Measurements from ENCODE around the gene PTGIS.

DNA sequence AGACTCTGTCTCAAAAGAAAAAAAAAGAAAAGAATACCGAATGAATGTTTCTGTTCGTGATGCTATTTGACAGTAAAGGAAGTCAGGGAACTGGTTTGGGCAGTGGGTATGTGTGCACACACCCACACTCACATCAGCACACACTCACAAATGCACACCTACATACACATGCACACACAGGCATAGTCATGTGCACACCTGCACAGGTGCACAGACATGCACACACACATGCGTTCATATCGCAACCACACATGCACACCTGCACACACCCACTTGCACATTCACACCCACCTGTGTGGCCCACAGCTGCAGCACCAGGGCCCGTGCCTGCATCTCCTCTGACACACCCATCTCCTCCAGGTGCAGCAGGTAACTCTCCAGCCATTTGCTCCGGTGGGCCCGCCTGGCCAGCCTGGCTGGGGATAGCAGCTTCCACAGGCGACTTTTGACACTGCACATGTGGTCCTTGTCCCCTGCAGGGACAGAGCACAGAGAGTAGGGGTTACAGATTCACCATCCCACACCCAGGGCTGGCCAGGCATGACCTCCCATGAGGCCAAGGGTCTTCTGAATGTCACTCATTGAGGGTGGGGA lies 44.1 kb downstream of the PTGIS start:
- TF ChIP-seq, protein P1, sequence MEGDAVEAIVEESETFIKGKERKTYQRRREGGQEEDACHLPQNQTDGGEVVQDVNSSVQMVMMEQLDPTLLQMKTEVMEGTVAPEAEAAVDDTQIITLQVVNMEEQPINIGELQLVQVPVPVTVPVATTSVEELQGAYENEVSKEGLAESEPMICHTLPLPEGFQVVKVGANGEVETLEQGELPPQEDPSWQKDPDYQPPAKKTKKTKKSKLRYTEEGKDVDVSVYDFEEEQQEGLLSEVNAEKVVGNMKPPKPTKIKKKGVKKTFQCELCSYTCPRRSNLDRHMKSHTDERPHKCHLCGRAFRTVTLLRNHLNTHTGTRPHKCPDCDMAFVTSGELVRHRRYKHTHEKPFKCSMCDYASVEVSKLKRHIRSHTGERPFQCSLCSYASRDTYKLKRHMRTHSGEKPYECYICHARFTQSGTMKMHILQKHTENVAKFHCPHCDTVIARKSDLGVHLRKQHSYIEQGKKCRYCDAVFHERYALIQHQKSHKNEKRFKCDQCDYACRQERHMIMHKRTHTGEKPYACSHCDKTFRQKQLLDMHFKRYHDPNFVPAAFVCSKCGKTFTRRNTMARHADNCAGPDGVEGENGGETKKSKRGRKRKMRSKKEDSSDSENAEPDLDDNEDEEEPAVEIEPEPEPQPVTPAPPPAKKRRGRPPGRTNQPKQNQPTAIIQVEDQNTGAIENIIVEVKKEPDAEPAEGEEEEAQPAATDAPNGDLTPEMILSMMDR (IDR thresholded peaks at IDR 0.05), result no peak
- TF ChIP-seq EZH2phosphoT487 (IDR thresholded peaks at IDR 0.05), result no peak
- no peak for TF ChIP-seq EZH2 (IDR thresholded peaks at IDR 0.05)
